GM19455 (cell line): ENCODE results near the gene KRTAP9-7.
"Not testable (repeated sequence)": the region's sequence is repeated elsewhere in the genome, so short reads cannot be mapped to it uniquely, and the experiment has no call there.

Source experiments
- ATAC-seq: cut with Tn5 transposase; IDR thresholded peaks from one replicate; pipeline ENCODE4 v1.9.1; 2021; ENCODE audit not compliant: unreplicated experiment

The KRTAP9-7 gene, protein sequence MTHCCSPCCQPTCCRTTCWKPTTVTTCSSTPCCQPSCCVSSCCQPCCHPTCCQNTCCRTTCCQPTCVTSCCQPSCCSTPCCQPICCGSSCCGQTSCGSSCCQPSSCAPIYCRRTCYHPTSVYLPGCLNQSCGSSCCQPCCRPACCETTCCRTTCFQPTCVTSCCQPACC

DNA sequence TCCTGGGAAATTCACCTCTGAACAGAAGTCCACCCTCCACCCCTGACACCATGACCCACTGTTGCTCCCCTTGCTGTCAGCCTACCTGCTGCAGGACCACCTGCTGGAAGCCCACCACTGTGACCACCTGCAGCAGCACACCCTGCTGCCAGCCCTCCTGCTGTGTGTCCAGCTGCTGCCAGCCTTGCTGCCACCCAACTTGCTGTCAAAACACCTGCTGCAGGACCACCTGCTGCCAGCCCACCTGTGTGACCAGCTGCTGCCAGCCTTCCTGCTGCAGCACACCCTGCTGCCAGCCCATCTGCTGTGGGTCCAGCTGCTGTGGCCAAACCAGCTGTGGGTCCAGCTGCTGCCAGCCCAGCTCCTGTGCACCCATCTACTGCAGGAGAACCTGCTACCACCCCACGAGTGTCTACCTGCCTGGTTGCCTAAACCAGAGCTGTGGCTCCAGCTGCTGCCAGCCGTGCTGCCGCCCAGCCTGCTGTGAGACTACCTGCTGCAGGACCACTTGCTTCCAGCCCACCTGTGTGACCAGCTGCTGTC is at the start of gene KRTAP9-7:
KRTAP9-7 (plus strand) TSS at position 51 of the 543 bp plus-strand sequence; CDS start at position 51, 0 bp downstream.
- ATAC-seq, result not testable (repeated sequence)

- no peak for ATAC-seq
These were observed 49.4 kb upstream of the KRTAP9-7 start for GRCh38 chr17:41226051-41226450.

DNA sequence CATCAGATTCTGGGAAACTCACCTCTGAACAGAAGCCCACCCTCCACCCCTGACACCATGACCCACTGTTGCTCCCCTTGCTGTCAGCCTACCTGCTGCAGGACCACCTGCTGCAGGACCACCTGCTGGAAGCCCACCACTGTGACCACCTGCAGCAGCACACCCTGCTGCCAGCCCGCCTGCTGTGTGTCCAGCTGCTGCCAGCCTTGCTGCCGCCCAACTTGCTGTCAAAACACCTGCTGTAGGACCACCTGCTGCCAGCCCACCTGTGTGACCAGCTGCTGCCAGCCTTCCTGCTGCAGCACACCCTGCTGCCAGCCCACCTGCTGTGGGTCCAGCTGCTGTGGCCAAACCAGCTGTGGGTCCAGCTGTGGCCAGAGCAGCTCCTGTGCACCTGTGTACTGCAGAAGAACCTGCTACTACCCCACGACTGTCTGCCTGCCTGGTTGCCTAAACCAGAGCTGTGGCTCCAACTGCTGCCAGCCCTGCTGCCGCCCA is 48.9 kb upstream of the KRTAP9-7 start, which contains the start of gene KRTAP9-2:
KRTAP9-2 (plus strand) TSS at position 51 of the 498 bp plus-strand sequence; CDS start at position 58, 7 bp downstream.
- not testable (repeated sequence) for ATAC-seq

DNA sequence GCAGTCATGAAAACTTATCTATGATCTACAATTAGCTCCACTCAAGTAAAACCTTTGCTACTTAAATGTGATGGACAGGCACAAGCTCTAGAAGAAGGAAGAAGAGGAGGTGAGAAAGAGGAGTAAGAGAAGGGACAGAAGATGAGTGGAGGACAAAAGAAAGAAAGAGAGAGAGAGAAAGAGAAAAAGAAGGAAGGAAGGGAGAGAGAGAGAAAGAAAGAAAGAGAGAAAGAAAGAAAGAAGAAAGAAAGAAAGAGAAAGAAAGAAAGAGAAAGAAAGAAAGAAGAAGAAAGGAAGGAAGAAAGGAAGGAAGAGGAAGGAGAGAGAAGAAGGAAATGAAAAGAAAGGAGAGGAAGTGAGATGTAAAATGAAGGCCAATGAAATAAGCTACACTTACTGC is 45.4 kb upstream of the KRTAP9-7 start:
- no peak for ATAC-seq

DNA sequence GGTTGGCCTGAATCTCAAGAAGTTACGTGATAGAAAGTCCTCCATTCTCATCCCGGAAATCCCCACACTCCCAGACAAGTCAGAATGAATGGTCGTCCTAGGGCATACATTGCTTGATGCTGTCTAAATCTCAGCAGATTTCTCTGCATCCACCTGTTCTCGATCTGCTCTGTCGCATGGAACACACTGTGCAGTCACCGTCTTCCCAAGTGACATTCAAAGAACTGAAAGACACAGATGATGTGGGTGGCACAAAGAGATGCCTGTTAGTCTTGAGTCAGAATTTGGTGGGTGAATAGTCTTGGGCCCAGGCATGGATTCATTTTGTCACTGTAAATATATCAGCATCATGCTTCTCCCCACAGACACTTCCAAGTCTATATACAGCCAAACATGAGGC is 43.8 kb upstream of the KRTAP9-7 start:
- no peak for ATAC-seq

- ATAC-seq, result not testable (repeated sequence)
These were observed 42.9 kb upstream of the KRTAP9-7 start, which contains the start of gene KRTAP9-3 for GRCh38 chr17:41232399-41233105. TSS of gene KRTAP9-3 (plus strand) at chr17:41232449. CDS start at chr17:41232502, 53 bp downstream.

GRCh38 chr17:41237116-41237515 is 38.4 kb upstream of the KRTAP9-7 start:
- not testable (repeated sequence) for ATAC-seq

DNA sequence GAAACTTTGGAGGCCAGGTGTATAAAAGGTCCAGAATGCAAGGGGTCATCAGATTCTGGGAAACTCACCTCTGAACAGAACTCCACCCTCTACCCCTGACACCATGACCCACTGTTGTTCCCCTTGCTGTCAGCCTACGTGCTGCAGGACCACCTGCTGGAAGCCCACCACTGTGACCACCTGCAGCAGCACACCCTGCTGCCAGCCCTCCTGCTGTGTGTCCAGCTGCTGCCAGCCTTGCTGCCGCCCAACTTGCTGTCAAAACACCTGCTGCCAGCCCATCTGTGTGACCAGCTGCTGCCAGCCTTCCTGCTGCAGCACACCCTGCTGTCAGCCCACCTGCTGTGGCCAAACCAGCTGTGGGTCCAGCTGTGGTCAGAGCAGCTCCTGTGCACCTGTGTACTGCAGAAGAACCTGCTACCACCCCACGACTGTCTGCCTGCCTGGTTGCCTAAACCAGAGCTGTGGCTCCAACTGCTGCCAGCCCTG is 37.5 kb upstream of the KRTAP9-7 start, which contains the start of gene KRTAP9-8:
KRTAP9-8 (plus strand) TSS at position 51 of the 489 bp plus-strand sequence; CDS start at position 104, 53 bp downstream.
- ATAC-seq, result not testable (repeated sequence)

- ATAC-seq, result not testable (repeated sequence)
These were observed 28.3 kb upstream of the KRTAP9-7 start for GRCh38 chr17:41246995-41247787.

- not testable (repeated sequence) for ATAC-seq
These were observed 25.8 kb upstream of the KRTAP9-7 start, which contains the start of gene KRTAP9-4 for GRCh38 chr17:41249637-41250240. TSS of gene KRTAP9-4 (plus strand) at chr17:41249687. CDS start at chr17:41249721, 34 bp downstream.

GRCh38 chr17:41251261-41251660 is 24.2 kb upstream of the KRTAP9-7 start:
- no peak for ATAC-seq

DNA sequence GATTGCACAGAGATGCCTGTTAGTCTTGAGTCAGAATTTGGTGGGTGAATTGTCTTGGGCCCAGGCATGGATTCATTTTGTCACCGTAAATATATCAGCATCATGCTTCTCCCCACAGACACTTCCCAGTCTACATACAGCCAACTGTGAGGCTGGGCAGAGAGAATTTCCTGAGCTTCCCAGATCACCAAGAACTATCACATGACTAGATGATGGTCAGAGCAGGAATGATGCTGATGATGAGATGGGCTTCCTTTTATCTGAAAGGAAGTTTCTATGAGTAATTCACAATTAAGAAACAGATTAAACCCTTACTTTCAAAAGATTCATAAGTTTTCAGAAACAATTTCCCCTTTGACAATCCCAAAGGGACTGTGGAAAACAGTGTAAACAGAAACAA is 20.6 kb upstream of the KRTAP9-7 start:
- no peak for ATAC-seq

DNA sequence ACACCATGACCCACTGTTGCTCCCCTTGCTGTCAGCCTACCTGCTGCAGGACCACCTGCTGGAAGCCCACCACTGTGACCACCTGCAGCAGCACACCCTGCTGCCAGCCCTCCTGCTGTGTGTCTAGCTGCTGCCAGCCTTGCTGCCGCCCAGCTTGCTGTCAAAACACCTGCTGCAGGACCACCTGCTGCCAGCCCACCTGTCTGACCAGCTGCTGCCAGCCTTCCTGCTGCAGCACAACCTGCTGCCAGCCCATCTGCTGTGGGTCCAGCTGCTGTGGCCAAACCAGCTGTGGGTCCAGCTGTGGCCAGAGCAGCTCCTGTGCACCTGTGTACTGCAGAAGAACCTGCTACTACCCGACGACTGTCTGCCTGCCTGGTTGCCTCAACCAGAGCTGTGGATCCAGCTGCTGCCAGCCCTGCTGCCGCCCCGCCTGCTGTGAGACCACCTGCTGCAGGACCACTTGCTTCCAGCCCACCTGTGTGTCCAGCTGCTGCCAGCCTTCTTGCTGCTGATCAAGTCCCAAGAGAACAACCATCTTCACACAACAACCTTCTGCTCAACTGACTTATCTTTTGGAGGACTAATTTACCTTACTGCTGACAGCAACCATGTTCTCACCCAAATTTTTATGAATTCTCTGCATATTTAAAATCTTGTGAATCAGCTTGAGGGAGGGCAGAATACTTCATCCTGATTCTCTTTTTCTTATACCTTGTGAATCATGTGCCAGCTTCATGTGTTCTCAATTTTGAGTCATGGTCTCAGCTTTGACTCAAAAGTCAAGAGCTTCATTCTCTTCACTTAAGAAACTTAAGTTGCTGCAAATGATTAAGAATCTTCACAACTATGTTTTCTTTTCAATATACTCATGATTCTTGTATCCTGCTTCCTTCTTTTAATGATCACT is 19.9 kb upstream of the KRTAP9-7 start, which contains the start of gene KRTAP9-9:
KRTAP9-9 (plus strand) TSS at position 4 of the 910 bp plus-strand sequence.
- not testable (repeated sequence) for ATAC-seq

GRCh38 chr17:41256291-41256685 is 19.2 kb upstream of the KRTAP9-7 start:
- ATAC-seq, result no peak

DNA sequence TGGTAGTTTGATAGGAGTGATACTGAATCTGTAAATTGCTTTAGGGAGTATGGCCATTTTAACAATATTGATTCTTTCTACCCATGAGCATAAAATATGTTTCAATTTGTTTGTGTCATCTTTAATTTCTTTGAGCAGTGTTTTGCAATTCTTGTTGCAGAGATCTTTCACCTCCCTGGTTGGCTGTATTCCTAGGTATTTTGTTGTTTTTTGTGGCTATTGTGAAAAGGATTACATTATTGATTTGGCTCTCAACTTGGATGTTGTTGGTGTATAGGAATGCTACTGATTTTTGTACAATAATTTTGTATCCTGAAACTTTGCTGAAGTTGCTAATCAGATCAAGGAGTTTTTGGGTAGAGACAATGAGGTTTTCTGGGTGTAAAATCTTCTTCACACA is 17.1 kb upstream of the KRTAP9-7 start:
- ATAC-seq, result no peak

DNA sequence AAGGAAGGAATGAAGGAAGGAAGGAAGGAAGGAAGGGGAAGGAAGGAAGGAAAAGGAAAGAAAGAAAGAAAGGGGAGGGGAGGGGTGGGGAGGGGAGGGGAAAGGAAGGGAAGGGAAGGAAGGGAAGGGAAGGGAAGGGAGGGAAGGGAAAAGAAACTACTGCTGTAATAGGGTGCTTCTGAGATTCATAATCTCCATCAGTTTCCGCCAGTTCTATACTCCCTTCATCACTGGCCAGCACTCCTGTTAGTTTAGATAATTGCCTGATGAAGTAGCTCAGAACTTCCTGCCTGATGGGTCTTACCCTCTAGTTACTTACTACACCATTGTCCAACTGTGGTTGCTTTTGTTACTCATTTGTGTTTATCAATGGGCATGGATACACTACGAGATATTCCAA is 12.3 kb upstream of the KRTAP9-7 start:
- ATAC-seq, result no peak

DNA sequence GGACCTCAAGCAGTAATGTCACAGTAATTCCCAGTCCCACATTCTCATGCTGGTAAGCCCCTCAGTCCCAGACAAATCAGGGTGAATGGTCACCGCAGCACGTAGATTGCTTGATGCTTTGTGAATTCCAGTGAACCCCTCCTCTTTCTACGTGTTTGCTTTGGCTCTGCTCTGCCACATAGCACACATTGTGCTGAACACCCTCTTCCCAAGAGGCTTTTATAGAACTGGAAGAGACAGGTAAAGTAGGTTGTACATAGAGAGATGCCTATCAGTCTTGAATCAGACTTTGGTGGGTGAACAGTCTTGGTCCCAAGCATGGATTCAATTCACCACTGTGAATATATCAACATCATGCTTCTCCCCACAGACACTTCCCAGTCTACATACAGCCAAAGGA is 10.9 kb upstream of the KRTAP9-7 start:
- no peak for ATAC-seq

DNA sequence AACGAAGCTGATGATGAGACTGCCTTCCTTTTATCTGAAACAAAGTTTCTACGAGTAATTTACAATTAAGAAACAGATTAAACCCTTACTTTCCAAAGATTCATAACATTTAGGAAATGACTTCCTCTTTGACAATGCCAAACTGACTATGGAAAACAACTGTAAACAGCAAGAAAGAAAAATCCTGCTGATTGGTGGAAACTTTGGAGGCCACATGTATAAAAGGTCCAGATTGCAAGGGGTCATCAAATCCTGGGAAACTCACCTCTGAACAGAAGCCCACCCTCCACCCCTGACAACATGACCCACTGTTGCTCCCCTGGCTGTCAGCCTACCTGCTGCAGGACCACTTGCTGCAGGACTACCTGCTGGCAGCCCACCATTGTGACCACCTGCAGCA is 10.4 kb upstream of the KRTAP9-7 start, which contains the start of gene KRTAP9-6:
KRTAP9-6 (plus strand) TSS at position 301 of the 400 bp plus-strand sequence; CDS start at position 301, 0 bp downstream.
- ATAC-seq, result no peak

- no peak for ATAC-seq
These were observed 7.8 kb upstream of the KRTAP9-7 start for GRCh38 chr17:41267711-41268110.
